H1 (cell line): ENCODE measurements around the gene SCN11A. TPM values are rescaled to one million over a fixed set of nuclear protein-coding genes. Genes with fewer than 3 reads are reported as not detected.

Experiments
- CTCF ChIA-PET: fragments of 300-600 bp; sonication (Branson Sonifier 250); formaldehyde crosslinking; loops from one replicate; lab custom pipeline; 2021; ENCODE audit not compliant: partially characterized antibody; lab: Charles Lee
- POLR2A ChIA-PET: fragments of 300-600 bp; sonication (Branson Sonifier 250); formaldehyde crosslinking; loops from one replicate; lab custom pipeline; 2021; ENCODE audit warnings: inconsistent platforms; ENCODE audit not compliant: partially characterized antibody; lab: Charles Lee
- DNase-seq, 2 experiments: peaks; one replicate each; pipeline versions ENCODE4 v3.0.0 to v3.0.0-alpha.2; 2010 to 2022; ENCODE audit warnings: low spot score in 2 of 2, low read depth in 1 of 2, mixed read lengths in 1 of 2
- FAIRE-seq: peaks from 2 replicates; lab custom pipeline; 2011; peaks lifted over from hg19 to GRCh38; lab: Jason Lieb, UNC
- H2AFZ ChIP-seq: 2 replicates; pipeline ENCODE4 v1.8.1; 2012; ENCODE audit warnings: low read length, inconsistent platforms
- H2AK5ac ChIP-seq: 2 replicates; pipeline ENCODE4 v1.6.1; 2013; ENCODE audit warnings: low read depth, low read length
- H2BK120ac ChIP-seq: replicated peaks from 2 replicates; pipeline ENCODE3; 2013; ENCODE audit warnings: low read depth, low read length, inconsistent platforms
- H2BK12ac ChIP-seq: 2 replicates; pipeline ENCODE4 v1.6.1; 2013; ENCODE audit warnings: low read depth, low read length
- H2BK15ac ChIP-seq: 2 replicates; pipeline ENCODE4 v1.6.1; 2013; ENCODE audit warnings: low read length
- H2BK20ac ChIP-seq: 2 replicates; pipeline ENCODE4 v1.6.1; 2013; ENCODE audit warnings: low read length
- H2BK5ac ChIP-seq: 2 replicates; pipeline ENCODE4 v1.6.1; 2013; ENCODE audit warnings: low read depth, low read length
- H3K14ac ChIP-seq: 2 replicates; pipeline ENCODE4 v1.6.1; 2013; ENCODE audit warnings: inconsistent platforms; ENCODE audit not compliant: insufficient read length
- H3K18ac ChIP-seq: 2 replicates; pipeline ENCODE4 v1.6.1; 2013; ENCODE audit warnings: low read length; ENCODE audit errors: extremely low read depth
- H3K23ac ChIP-seq: 2 replicates; pipeline ENCODE4 v1.6.1; 2013; ENCODE audit warnings: inconsistent platforms; ENCODE audit not compliant: insufficient read length
- H3K23me2 ChIP-seq: 2 replicates; pipeline ENCODE4 v1.6.1; 2013; ENCODE audit warnings: low read depth, low read length
- H3K27ac ChIP-seq: 2 replicates; pipeline ENCODE4 v1.6.1; 2011; ENCODE audit warnings: low read depth, low read length, inconsistent platforms
- H3K27me3 ChIP-seq, 4 experiments: replicated peaks in 1 of 4; 1 replicate in 1 of 4; 2 replicates in 3 of 4; pipeline versions ENCODE4 v1.6.1 to v1.8.1; 2011 to 2013; ENCODE audit warnings: low read length in 3 of 4, mild to moderate bottlenecking in 3 of 4, inconsistent platforms in 2 of 4, mixed read lengths in 2 of 4, moderate library complexity in 1 of 4; ENCODE audit not compliant: control insufficient read depth in 3 of 4, insufficient read depth in 3 of 4; ENCODE audit errors: extremely low read depth in 1 of 4
- H3K36me3 ChIP-seq, 4 experiments: 2 replicates each; pipeline versions ENCODE4 v1.6.1 to v1.8.1; 2011 to 2013; ENCODE audit warnings: mild to moderate bottlenecking in 4 of 4, low read length in 3 of 4, moderate library complexity in 2 of 4, control low read depth in 1 of 4, inconsistent platforms in 1 of 4; ENCODE audit not compliant: insufficient read depth in 4 of 4, control insufficient read depth in 2 of 4
- H3K4ac ChIP-seq: replicated peaks from 2 replicates; pipeline ENCODE3; 2013; ENCODE audit warnings: low read length, low read depth, mixed read lengths, inconsistent platforms; ENCODE audit not compliant: insufficient read length
- H3K4me1 ChIP-seq, 4 experiments: replicated peaks in 1 of 4; 1 replicate in 1 of 4; 2 replicates in 3 of 4; pipeline versions ENCODE4 v1.6.1 to v1.8.1; 2011 to 2013; ENCODE audit warnings: low read length in 3 of 4, inconsistent platforms in 2 of 4, mixed read lengths in 1 of 4; ENCODE audit not compliant: insufficient read depth in 4 of 4, control insufficient read depth in 3 of 4
- H3K4me2 ChIP-seq, 2 experiments: 2 replicates each; pipeline versions ENCODE4 v1.6.1 to v1.8.1; 2011 to 2013; ENCODE audit warnings: low read depth in 2 of 2, low read length in 2 of 2, control low read depth in 1 of 2, inconsistent platforms in 1 of 2, mild to moderate bottlenecking in 1 of 2; ENCODE audit not compliant: insufficient read depth in 1 of 2
- H3K4me3 ChIP-seq, 4 experiments: fragments of 200-600, 300-600 bp in 1 of 4; sonication (generic), shearing (Covaris generic), sonication (Bioruptor Twin) in 1 of 4; 2 replicates each; pipeline versions ENCODE4 v1.5.1 to v1.8.1; 2011 to 2016; ENCODE audit warnings: low read length in 4 of 4, low read depth in 3 of 4, control low read depth in 2 of 4, inconsistent platforms in 2 of 4, mild to moderate bottlenecking in 2 of 4, mixed read lengths in 1 of 4, moderate library complexity in 1 of 4; ENCODE audit not compliant: insufficient read depth in 2 of 4; ENCODE audit errors: extremely low read depth in 1 of 4
- H3K56ac ChIP-seq: replicated peaks from 2 replicates; pipeline ENCODE3; 2013; ENCODE audit warnings: low read depth, mild to moderate bottlenecking, mixed read lengths, low read length, inconsistent platforms; ENCODE audit not compliant: insufficient read length
- H3K79me1 ChIP-seq: 2 replicates; pipeline ENCODE4 v1.6.1; 2013; ENCODE audit warnings: low read depth, low read length, control low read depth
- H3K79me2 ChIP-seq, 2 experiments: 2 replicates each; pipeline versions ENCODE4 v1.6.1 to v1.8.1; 2012 to 2013; ENCODE audit warnings: low read length in 2 of 2, mild to moderate bottlenecking in 2 of 2, inconsistent platforms in 1 of 2; ENCODE audit not compliant: insufficient read depth in 2 of 2, control insufficient read depth in 1 of 2
- H3K9ac ChIP-seq, 4 experiments: replicated peaks in 1 of 4; 1 replicate in 1 of 4; 2 replicates in 3 of 4; pipeline versions ENCODE4 v1.6.1 to v1.8.1; 2011 to 2013; ENCODE audit warnings: low read depth in 3 of 4, low read length in 3 of 4, control low read depth in 2 of 4, mild to moderate bottlenecking in 2 of 4, moderate library complexity in 2 of 4, inconsistent platforms in 1 of 4; ENCODE audit errors: extremely low read depth in 1 of 4
- H3K9me3 ChIP-seq, 2 experiments: 2 replicates each; pipeline versions ENCODE4 v1.6.1 to v1.8.1; 2012 to 2013; ENCODE audit warnings: mild to moderate bottlenecking in 2 of 2, moderate library complexity in 2 of 2, control low read depth in 1 of 2, inconsistent platforms in 1 of 2, low read depth in 1 of 2, low read length in 1 of 2, mixed read lengths in 1 of 2; ENCODE audit not compliant: insufficient read depth in 2 of 2
- H4K20me1 ChIP-seq, 2 experiments: replicated peaks in 1 of 2; 2 replicates each; pipeline versions ENCODE3 to v1.8.1; 2011 to 2013; ENCODE audit warnings: inconsistent platforms in 2 of 2, low read length in 2 of 2, mild to moderate bottlenecking in 1 of 2; ENCODE audit not compliant: insufficient read depth in 2 of 2, control insufficient read depth in 1 of 2
- H4K5ac ChIP-seq: 2 replicates; pipeline ENCODE4 v1.6.1; 2013; ENCODE audit warnings: low read length, low read depth, mixed read lengths, inconsistent platforms; ENCODE audit not compliant: insufficient read length
- H4K8ac ChIP-seq: 2 replicates; pipeline ENCODE4 v1.8.0; 2013; ENCODE audit warnings: mild to moderate bottlenecking, moderate library complexity, low read length, inconsistent platforms; ENCODE audit not compliant: insufficient read depth; ENCODE audit errors: extremely low read depth
- H4K91ac ChIP-seq: replicated peaks from 2 replicates; pipeline ENCODE3; 2013; ENCODE audit warnings: low read length, mixed read lengths, inconsistent platforms; ENCODE audit not compliant: insufficient read length
- CBX5 ChIP-seq: fragments of 300-800, 300-1000 bp; sonication (generic); IDR thresholded peaks from 2 replicates; pipeline ENCODE4 v1.7.1; 2016; ENCODE audit warnings: antibody characterized with exemption, low read length, low read depth
- WGBS, 2 experiments: shearing (Covaris generic) in 1 of 2; methylation state at CpG; one replicate each; pipeline versions ENCODE4 v1.1.6 to v1.1.7; 2013 to 2015; ENCODE audit warnings: low lambda C conversion rate in 2 of 2, mixed read lengths in 2 of 2, inconsistent platforms in 1 of 2, low coverage in 1 of 2, missing lambda C conversion rate in 1 of 2; ENCODE audit not compliant: insufficient replicate concordance in 2 of 2, insufficient coverage in 1 of 2, insufficient read length in 1 of 2; ENCODE audit errors: extremely low coverage in 1 of 2, missing lambda C conversion rate in 1 of 2; 5-methylcytosine and 5-hydroxymethylcytosine counted together
- polyA plus RNA-seq, 7 experiments: library from polyadenylated mRNA; depleted of rRNA in 3 of 7; stranded (reverse) in 5 of 7; unstranded in 2 of 7; fragments of >200 nt in 5 of 7; fragments of 200-250 nt in 2 of 7; gene quantifications; 1 replicate in 5 of 7; 2 replicates in 1 of 7; 4 replicates in 1 of 7; pipeline versions ENCODE4 v1.2.1 to v1.2.3, GENCODE V29; 2011 to 2013; ENCODE audit warnings: missing spikeins in 2 of 7, mixed read lengths in 2 of 7
- total RNA-seq: library from RNA; stranded (reverse); fragmentation: NEBNext Ultra II Directional; extraction: Animal tissue kit (Norgen Biotek cat#: 25700); gene quantifications from 2 replicates; pipeline ENCODE4 v1.2.1, GENCODE V29; 2021

Gene SCN11A
- total and polyA plus RNA-seq, 2 of the 8 experiments (the other 6 are each of a cell fraction or from before 2014, with no cell fraction given): 0.11 to 0.21 TPM

- H2AFZ ChIP-seq: no peak overlapping the region
- no peak overlapping the region for H2AK5ac ChIP-seq
- no peak overlapping the region for H4K91ac ChIP-seq
- FAIRE-seq (no peak), DNase-seq (no peak)
- no peak overlapping the region for H4K8ac ChIP-seq
- no peak overlapping the region for H2BK5ac ChIP-seq
- POLR2A ChIA-PET: no interaction called here
- H3K79me1 ChIP-seq: no peaks in the 10 kb centered on the region
- no peak overlapping the region for H3K18ac ChIP-seq
- no peak overlapping the region for H2BK12ac ChIP-seq
- no peak overlapping the region for H3K4ac ChIP-seq
- H3K56ac ChIP-seq: no peak overlapping the region
- no peaks in the 10 kb centered on the region for H3K27me3 ChIP-seq
- no peaks in the 10 kb centered on the region for H3K4me1 ChIP-seq
- no peaks in the 10 kb centered on the region for H3K9me3 ChIP-seq
- H3K4me2 ChIP-seq: no peak overlapping the region
- no peaks in the 10 kb centered on the region for H3K23me2 ChIP-seq
- H3K79me2 ChIP-seq: no peaks in the 10 kb centered on the region
- CTCF ChIA-PET: interaction anchor here (1.1 to 2.2 kb wide), 4 partner anchors 15 to 202 kb away, joined by 4 to 9 read pairs (median 5); no protein-coding TSS in a partner anchor
- no peak overlapping the region for H2BK120ac ChIP-seq
- H2BK20ac ChIP-seq: no peak overlapping the region
- no peak overlapping the region for H3K14ac ChIP-seq
- H3K36me3 ChIP-seq: peaks cover 13 to 53% (median 28%) of the 10 kb centered on the region in 4 experiments
- H3K27ac ChIP-seq: no peak overlapping the region
- 89% methylated on average over 4 of the region's 4 CpGs; no CpG with 5 or more reads in 1 of the 2 experiments for WGBS, 2 experiments
- no peak overlapping the region for H4K5ac ChIP-seq
- no peak for TF ChIP-seq CBX5
- no peaks in the 10 kb centered on the region for H4K20me1 ChIP-seq
- H3K4me3 ChIP-seq: no peak overlapping the region
- H3K23ac ChIP-seq: no peak overlapping the region
- no peak overlapping the region for H2BK15ac ChIP-seq
- H3K9ac ChIP-seq: no peak overlapping the region
Measured at GRCh38 chr3:39086144-39086543, 34.4 kb upstream of the SCN11A start.
